ENCODE measurements around the gene ZNF385C.
"Not testable (repeated sequence)": the region's sequence is repeated elsewhere in the genome, so short reads cannot be mapped to it uniquely, and the experiment has no call there.

ZNF385C gene

DNA sequence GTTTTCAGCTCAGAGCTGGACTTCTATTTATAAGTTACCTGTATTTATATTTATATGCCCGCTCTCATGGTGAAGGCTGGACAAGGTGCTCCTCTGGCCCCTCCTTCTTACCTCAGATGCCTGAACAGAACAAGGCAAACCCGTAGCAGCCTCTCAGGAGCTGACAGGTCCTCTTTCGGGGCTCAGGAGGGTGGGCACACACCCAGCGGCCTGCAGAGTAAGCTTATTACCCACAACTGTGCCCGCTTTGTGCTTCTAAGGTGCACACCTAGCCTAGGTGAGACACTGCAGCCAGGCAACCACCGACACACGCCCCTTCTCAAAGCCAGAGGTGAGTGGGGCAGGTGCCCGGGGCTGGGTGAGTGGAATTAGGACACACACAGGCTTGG, 73.1 kb downstream of the ZNF385C start:
- peaks cover 32% of the 10 kb centered on the region for H3K36me3 ChIP-seq (ENCODE audit: insufficient read depth, low read length)
- no peak overlapping the region for H3K9ac ChIP-seq (ENCODE audit: low read depth, low read length)
- H3K27ac ChIP-seq (ENCODE audit: low read depth, low read length) = no peak overlapping the region
- H3K4me3 ChIP-seq (ENCODE audit: low read length) = no peak overlapping the region
- 80% methylated on average over 8 of the region's 8 CpGs for WGBS
- H3K27me3 ChIP-seq (ENCODE audit: insufficient read depth, low read length) = no peaks in the 10 kb centered on the region
- H3K9me3 ChIP-seq (ENCODE audit: insufficient read depth, low read depth, low read length) = no peaks in the 10 kb centered on the region
- H3K4me1 ChIP-seq (ENCODE audit: insufficient read depth, low read length) = peaks cover 22% of the 10 kb centered on the region

DNA sequence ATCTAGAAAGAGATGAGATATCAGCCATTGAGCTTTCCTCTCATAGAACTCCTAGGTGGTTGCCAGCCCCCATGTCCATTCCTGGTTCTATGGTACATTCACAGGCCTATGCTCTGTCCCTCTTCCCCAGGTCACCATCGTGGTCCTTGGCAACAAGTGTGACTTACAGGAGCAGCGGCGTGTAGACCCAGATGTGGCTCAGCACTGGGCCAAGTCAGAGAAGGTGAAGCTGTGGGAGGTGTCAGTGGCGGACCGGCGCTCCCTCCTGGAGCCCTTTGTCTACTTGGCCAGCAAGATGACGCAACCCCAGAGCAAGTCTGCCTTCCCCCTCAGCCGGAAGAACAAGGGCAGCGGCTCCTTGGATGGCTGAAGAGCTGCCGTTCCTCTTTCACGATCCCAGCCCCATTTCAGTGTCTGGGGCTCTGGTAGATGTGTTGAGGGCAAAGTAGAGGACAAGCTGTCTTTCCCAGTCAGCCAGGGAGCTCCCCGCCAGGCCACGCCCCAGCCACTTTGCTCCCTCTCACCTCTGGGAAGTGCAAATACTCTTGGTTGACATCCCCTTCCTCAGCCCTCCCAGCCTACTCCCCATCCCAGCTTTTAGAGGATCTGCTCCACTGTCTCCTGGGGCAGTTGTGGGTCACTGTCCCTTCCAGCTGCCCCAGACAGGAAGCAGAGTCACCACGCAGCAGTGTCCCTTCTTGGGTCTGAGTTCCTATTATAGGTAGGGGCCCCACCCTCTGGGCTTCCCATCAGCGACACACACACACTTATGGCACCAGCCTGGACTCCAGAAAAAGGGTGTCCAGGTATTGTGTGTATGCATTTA, 74.5 kb downstream of the ZNF385C start:
- Histone ChIP-seq H3K4me1 (ENCODE audit: insufficient read depth, low read length) (peaks cover 20% of the 10 kb centered on the region), H3K27ac (ENCODE audit: low read depth, low read length) (no peak overlapping the region), H3K27me3 (ENCODE audit: insufficient read depth, low read length) (no peaks in the 10 kb centered on the region), H3K4me3 (ENCODE audit: low read length) (no peak overlapping the region), H3K9ac (ENCODE audit: low read depth, low read length) (no peak overlapping the region), H3K9me3 (ENCODE audit: insufficient read depth, low read depth, low read length) (no peaks in the 10 kb centered on the region), H3K36me3 (ENCODE audit: insufficient read depth, low read length) (peaks cover 32% of the 10 kb centered on the region)
- 92% methylated on average over 15 of the region's 15 CpGs for WGBS

DNA sequence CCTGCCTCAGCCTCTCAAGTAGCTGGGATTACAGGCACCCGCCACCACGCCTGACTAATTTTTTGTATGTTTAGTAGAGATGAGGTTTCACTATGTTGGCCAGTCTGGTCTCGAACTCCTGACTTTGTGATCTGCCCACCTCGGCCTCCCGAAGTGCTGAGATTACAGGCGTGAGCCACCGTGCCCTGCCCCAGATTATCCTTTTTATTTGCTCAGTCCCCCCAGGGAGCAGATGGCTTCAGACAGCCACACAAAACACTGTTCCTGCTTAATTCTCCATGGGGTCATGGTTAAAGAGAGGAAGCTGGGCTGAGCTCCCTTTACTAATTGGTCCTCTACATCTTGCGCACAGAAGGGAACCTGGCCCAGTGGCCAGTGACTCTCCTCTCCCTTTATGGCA, 77.4 kb downstream of the ZNF385C start:
- not testable (repeated sequence) for H3K27ac ChIP-seq (ENCODE audit: low read depth, low read length); H3K9ac ChIP-seq (ENCODE audit: low read depth, low read length); H3K4me1 ChIP-seq (ENCODE audit: insufficient read depth, low read length); H3K27me3 ChIP-seq (ENCODE audit: insufficient read depth, low read length); H3K9me3 ChIP-seq (ENCODE audit: insufficient read depth, low read depth, low read length)
- peak overlapping the region; percentile 84 for H3K4me3 ChIP-seq (ENCODE audit: low read length)
- peaks cover 32% of the 10 kb centered on the region for H3K36me3 ChIP-seq (ENCODE audit: insufficient read depth, low read length)
- 91% methylated on average over 8 of the region's 8 CpGs for WGBS

DNA sequence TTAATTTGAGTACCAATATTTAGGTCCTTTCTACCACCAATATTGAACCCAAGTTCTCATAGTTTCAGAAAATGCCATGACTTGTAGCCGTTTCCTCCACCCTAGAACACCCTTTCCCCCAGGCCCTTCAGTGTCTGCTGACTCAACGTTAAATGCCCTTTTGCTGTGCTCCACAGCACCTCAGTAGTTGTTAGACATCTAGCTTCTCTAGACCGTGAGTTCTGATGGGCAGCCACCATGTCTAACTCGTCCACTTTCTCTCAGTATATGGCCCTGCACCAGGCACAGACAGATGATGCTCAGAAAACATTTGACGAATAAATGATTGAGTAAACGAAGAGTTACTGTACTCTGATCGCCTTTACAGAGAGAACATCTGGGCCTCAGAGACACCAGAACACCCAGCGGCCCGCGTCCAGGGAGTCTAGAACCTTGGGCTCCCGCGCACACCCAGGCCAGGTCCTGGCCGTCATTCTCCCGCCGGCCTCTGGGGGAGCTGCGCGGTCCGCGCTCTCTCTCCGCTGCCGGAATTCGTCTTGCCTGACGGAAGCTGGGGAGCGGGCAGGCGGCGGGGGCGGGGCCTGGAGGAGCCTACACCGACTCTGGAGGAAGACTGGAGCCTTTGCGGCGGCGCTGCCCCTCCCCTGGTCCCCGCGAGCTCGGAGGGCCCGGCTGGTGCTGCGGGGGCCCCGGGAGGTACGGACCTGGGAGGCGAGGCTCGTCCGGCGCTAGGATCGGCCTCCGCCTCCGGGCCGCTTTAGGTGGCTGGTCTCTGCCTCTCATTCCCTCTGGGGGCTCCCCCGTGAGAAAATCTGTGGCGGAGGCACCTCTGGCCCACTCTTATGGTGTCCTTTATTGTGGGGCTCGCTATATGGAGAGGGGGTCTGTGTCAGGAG, 78.5 kb downstream of the ZNF385C start, which contains the start of gene NKIRAS2:
Gene NKIRAS2, plus strand, starts transcription at position 582 of the 896 bp plus-strand sequence. CDS start 1,488 bp downstream, outside the sequence.
- 10% methylated on average over 49 of the region's 49 CpGs for WGBS
- peak within 1 kb of the TSS; percentile 86 for H3K9ac ChIP-seq (ENCODE audit: low read depth, low read length)
- H3K4me1 ChIP-seq (ENCODE audit: insufficient read depth, low read length) = peaks cover 8% of the 10 kb centered on the region
- H3K4me3 ChIP-seq (ENCODE audit: low read length) = peak within 1 kb of the TSS; percentile 84
- peaks cover 30% of the 10 kb centered on the region for H3K36me3 ChIP-seq (ENCODE audit: insufficient read depth, low read length)
- H3K27ac ChIP-seq (ENCODE audit: low read depth, low read length) = peak within 1 kb of the TSS; percentile 68
- H3K9me3 ChIP-seq (ENCODE audit: insufficient read depth, low read depth, low read length) = no peaks in the 10 kb centered on the region
- no peaks in the 10 kb centered on the region for H3K27me3 ChIP-seq (ENCODE audit: insufficient read depth, low read length)

DNA sequence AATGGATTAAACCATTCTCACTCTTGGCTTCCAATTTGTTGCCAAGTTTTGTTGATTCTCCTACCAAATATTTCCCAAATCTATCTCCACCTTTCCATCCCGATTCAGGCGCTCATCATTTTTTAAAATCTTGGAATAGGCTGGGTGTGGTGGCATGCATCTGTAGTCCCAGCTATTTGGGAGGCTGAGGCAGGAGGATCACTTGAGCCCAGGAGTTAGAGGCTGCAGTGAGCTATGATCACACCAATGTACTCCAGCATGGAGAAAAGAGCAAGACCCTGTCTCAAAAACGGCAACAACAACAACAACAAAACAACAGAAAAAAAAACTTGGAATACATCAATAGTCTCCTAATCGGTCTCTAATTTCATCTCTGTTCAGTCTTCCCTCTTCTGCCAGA, 79.3 kb downstream of the ZNF385C start:
- Histone ChIP-seq H3K9ac (ENCODE audit: low read depth, low read length) (no peak overlapping the region), H3K4me3 (ENCODE audit: low read length) (no peak overlapping the region), H3K4me1 (ENCODE audit: insufficient read depth, low read length) (peaks cover 8% of the 10 kb centered on the region), H3K9me3 (ENCODE audit: insufficient read depth, low read depth, low read length) (no peaks in the 10 kb centered on the region), H3K27ac (ENCODE audit: low read depth, low read length) (no peak overlapping the region), H3K27me3 (ENCODE audit: insufficient read depth, low read length) (no peaks in the 10 kb centered on the region), H3K36me3 (ENCODE audit: insufficient read depth, low read length) (peaks cover 26% of the 10 kb centered on the region)
- WGBS = 93% methylated on average over 4 of the region's 4 CpGs

DNA sequence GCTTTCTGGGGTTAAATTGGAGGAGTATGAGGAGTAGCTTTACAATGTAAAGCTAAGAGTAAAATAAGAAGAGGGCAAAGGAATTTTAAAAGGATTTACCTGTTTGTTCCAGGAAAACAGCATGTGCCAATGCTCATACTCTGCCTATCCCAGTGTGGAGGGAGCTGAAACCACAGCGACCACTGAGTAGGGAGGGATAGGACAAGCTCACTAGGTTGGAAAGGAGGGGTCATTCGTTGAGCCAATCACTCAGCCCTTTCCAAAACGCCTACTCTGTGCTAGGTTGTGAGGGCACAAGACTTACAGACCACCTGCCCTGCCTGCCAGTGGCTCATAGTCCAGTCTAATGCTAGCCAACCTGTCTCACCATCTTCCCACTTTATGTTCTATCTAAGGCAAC, 79.9 kb downstream of the ZNF385C start:
- Histone ChIP-seq H3K27ac (ENCODE audit: low read depth, low read length) (peak overlapping the region; percentile 99), H3K4me1 (ENCODE audit: insufficient read depth, low read length) (peaks cover 10% of the 10 kb centered on the region), H3K9ac (ENCODE audit: low read depth, low read length) (peak overlapping the region; percentile 97)

DNA sequence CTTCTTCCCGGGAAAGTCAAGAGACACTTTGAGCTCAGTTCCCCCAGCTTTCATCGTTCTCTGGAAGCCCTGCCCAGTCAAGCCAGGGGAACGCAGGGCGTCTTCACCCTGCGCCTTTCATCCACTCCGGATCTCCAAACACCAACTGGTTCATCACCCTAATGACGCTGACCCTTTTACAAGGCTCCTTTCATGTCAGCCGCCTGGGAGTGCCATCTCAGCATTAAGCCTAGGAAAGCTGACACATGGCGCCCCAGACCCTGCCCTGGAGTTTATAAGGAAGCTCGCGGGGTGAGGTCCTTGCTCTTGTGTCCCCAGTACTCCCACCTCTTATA, 80.4 kb downstream of the ZNF385C start:
- Histone ChIP-seq H3K9me3 (ENCODE audit: insufficient read depth, low read depth, low read length) (no peaks in the 10 kb centered on the region), H3K4me1 (ENCODE audit: insufficient read depth, low read length) (peaks cover 16% of the 10 kb centered on the region), H3K27ac (ENCODE audit: low read depth, low read length) (peak overlapping the region; percentile 99), H3K4me3 (ENCODE audit: low read length) (peak overlapping the region; percentile 93), H3K27me3 (ENCODE audit: insufficient read depth, low read length) (no peaks in the 10 kb centered on the region), H3K36me3 (ENCODE audit: insufficient read depth, low read length) (peaks cover 15% of the 10 kb centered on the region), H3K9ac (ENCODE audit: low read depth, low read length) (peak overlapping the region; percentile 97)
- WGBS = 10% methylated on average over 11 of the region's 11 CpGs

More for the DNA sequence above, 79.9 kb downstream of the ZNF385C start:
- Histone ChIP-seq H3K9me3 (ENCODE audit: insufficient read depth, low read depth, low read length) (no peaks in the 10 kb centered on the region), H3K27me3 (ENCODE audit: insufficient read depth, low read length) (no peaks in the 10 kb centered on the region), H3K36me3 (ENCODE audit: insufficient read depth, low read length) (peaks cover 19% of the 10 kb centered on the region), H3K4me3 (ENCODE audit: low read length) (peak overlapping the region; percentile 93)
- 38% methylated on average over 3 of the region's 3 CpGs for WGBS

DNA sequence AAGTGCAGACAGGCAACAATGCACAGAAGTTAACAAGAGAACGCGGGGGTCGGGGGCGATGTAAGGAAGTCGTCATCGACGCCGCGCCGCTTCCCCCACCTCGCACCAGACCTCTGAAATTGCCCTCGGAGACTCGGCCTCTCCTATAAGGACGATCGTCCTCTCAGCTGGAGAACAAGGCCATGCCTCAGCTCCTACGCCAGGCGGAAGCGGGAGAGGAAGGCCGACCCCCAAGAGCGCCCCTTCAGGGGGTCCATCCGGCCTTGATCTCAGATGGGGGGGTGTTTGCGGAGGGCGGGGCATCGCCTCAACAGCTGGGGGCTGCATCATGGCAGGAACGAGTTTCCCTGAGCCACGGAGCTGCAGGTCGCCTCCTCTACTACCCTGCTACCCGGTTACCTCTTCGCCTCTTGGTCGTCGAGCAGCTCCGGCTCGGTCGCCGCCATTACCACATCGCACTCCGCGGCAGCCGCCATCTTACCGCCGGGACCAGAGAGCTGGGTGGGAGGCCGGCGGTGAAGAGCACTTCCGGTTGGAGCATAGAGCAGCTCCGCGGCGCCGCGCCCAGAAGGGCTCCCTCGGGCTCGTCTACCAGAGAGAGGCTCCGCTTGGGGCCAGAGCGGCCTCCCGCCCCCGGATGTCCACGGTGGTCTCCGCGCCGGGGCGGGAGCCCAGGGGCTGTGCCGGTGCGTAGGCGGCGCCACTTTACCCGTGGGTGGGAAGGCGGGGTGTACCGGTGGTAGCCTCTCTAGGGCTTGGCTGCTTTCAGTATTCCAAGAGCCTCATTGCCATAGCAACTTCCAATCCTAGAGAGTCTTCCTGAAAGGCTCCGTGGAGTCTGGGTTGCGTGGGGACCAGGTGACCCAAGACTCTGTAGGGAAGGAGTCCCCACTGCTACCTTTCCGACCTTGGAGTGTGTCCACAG, 81.1 kb downstream of the ZNF385C start, which contains the start of gene DNAJC7:
Gene DNAJC7, minus strand, starts transcription at position 499 of the 925 bp plus-strand sequence. Its CDS starts 23 bp downstream, at position 476.
- H3K4me1 ChIP-seq (ENCODE audit: insufficient read depth, low read length) = peaks cover 20% of the 10 kb centered on the region

DNA sequence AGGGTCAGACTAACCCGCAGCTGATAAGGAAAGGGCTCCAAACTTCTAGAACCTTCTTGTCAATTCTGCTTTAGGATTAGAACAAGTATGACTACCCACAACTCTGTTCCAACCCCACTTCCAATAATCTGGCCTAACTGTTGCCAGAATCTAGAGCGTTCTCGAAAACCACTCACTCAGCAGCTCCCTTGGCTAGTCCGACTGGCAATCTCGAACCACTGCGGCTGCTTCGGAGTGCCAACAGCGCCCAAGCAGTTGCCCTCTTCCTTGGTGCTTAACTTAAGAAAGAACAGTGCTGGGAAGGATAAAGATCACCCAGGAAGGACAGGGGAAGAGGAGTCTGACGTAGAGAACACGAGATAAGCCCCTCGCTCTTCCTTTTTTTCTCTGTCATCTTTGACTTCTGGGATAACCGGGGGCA, 81.9 kb downstream of the ZNF385C start:
- Histone ChIP-seq H3K4me1 (ENCODE audit: insufficient read depth, low read length) (peaks cover 27% of the 10 kb centered on the region), H3K9me3 (ENCODE audit: insufficient read depth, low read depth, low read length) (no peaks in the 10 kb centered on the region), H3K36me3 (ENCODE audit: insufficient read depth, low read length) (peaks cover 3% of the 10 kb centered on the region; the same call in 1 of the 2 replicates), H3K4me3 (ENCODE audit: low read length) (peak overlapping the region; percentile 93), H3K9ac (ENCODE audit: low read depth, low read length) (peak overlapping the region; percentile 97), H3K27me3 (ENCODE audit: insufficient read depth, low read length) (no peaks in the 10 kb centered on the region), H3K27ac (ENCODE audit: low read depth, low read length) (peak overlapping the region; percentile 99)
- WGBS = 14% methylated on average over 12 of the region's 12 CpGs

More for the DNA sequence above, 81.1 kb downstream of the ZNF385C start, which contains the start of gene DNAJC7:
- peaks cover 9% of the 10 kb centered on the region for H3K36me3 ChIP-seq (ENCODE audit: insufficient read depth, low read length)
- WGBS = under 1% methylated on average over 70 of the region's 70 CpGs
- peak within 1 kb of the TSS; percentile 97 for H3K9ac ChIP-seq (ENCODE audit: low read depth, low read length)
- no peaks in the 10 kb centered on the region for H3K9me3 ChIP-seq (ENCODE audit: insufficient read depth, low read depth, low read length)
- H3K4me3 ChIP-seq (ENCODE audit: low read length) = peak within 1 kb of the TSS; percentile 93
- H3K27me3 ChIP-seq (ENCODE audit: insufficient read depth, low read length) = no peaks in the 10 kb centered on the region
- peak within 1 kb of the TSS; percentile 99 for H3K27ac ChIP-seq (ENCODE audit: low read depth, low read length)

DNA sequence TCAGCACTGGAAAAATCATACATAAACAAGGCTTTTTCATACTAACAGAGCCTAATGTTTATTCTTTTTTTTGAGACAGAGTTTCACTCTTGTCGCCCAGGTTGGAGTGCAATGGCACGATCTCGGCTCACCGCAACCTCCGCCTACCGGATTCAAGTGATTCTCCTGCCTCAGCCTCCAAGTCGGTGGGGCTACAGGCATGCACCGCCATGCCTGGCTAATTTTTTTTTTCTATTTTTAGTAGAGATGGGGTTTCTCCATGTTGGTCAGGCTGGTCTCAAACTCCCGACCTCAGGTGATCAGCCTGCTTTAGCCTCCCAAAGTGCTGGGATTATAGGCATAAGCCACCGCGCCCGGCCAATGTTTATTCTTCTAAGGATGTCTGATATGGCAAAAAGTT, 84.5 kb downstream of the ZNF385C start:
- WGBS = 95% methylated on average over 12 of the region's 12 CpGs
- not testable (repeated sequence) for H3K27me3 ChIP-seq (ENCODE audit: insufficient read depth, low read length); H3K4me3 ChIP-seq (ENCODE audit: low read length); H3K36me3 ChIP-seq (ENCODE audit: insufficient read depth, low read length); H3K9me3 ChIP-seq (ENCODE audit: insufficient read depth, low read depth, low read length)
- H3K9ac ChIP-seq (ENCODE audit: low read depth, low read length) = peak overlapping the region; percentile 63; the same call in 1 of the 2 replicates
- H3K4me1 ChIP-seq (ENCODE audit: insufficient read depth, low read length) = peaks cover 36% of the 10 kb centered on the region
- H3K27ac ChIP-seq (ENCODE audit: low read depth, low read length) = peak overlapping the region; percentile 96
